ENCODE results near the gene LRRTM4. TPM values are rescaled to one million over a fixed set of nuclear protein-coding genes. Genes with fewer than 3 reads are reported as not detected.

LRRTM4 gene
- total RNA-seq, 4 donors from 2014 or later: 0.22 TPM; not detected in 3

DNA sequence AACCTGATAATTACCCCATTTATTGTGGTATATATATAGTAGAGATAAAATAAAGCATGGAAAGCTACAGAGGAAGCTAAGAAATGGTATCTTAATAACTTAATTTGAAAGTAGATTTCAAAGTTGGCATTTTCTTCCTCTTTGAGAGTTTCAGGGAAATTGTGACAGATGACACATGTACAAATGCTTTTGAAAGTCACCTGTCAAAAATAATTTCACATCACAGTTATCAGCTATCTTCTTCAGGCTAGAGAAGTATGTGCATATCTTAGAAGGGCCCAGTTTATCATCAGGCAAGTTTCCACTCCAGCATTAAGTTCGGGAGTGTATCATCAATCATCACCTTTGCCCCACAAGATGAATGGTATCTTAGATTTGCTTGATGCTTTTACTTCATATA lies 457.9 kb downstream of the LRRTM4 start:
- TF ChIP-seq, protein P1, sequence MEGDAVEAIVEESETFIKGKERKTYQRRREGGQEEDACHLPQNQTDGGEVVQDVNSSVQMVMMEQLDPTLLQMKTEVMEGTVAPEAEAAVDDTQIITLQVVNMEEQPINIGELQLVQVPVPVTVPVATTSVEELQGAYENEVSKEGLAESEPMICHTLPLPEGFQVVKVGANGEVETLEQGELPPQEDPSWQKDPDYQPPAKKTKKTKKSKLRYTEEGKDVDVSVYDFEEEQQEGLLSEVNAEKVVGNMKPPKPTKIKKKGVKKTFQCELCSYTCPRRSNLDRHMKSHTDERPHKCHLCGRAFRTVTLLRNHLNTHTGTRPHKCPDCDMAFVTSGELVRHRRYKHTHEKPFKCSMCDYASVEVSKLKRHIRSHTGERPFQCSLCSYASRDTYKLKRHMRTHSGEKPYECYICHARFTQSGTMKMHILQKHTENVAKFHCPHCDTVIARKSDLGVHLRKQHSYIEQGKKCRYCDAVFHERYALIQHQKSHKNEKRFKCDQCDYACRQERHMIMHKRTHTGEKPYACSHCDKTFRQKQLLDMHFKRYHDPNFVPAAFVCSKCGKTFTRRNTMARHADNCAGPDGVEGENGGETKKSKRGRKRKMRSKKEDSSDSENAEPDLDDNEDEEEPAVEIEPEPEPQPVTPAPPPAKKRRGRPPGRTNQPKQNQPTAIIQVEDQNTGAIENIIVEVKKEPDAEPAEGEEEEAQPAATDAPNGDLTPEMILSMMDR (IDR thresholded peaks at IDR 0.05; ENCODE audit: low read depth): no peak

DNA sequence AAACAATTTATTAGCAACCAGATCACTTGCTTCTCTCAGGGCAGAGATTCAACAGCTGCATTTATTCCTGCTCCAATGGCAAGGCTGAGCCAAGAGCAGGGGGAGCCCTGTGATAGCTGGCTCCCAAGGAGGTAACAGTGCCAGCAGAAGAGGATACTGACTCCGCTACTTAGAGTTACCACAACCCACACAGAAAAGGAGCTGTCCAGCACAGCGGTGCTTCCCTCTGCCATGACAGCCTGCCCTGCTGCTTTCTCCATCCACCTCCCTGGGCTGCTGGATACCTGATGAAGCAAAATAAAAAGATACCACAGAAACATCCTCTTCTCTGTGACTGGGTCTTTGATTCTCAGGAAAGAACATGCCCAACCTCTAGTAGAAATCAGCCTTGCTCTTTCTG lies 467.2 kb downstream of the LRRTM4 start:
- TF ChIP-seq, protein P1 (IDR thresholded peaks at IDR 0.05; ENCODE audit: low read depth): no peak

DNA sequence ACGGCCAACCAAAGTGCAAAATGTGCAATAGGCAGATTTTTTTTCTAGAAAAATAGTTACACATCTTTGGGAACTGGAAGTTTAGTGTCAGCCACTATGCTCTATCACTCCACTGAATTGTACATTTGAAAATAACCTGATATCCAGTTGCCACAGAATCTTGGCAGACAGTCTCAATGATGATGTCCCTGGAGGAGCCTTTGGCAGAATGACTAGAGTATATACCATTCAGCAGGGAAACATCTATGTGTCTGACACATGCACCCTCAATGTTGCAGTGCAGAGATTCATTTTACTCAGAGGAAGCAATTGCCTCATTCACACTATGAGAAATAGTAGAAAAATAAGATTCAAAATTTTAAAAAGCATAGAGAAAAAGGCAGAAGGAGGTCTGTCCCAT lies 475.8 kb downstream of the LRRTM4 start:
- TF ChIP-seq, protein P1 (IDR thresholded peaks at IDR 0.05; ENCODE audit: low read depth): no peak

DNA sequence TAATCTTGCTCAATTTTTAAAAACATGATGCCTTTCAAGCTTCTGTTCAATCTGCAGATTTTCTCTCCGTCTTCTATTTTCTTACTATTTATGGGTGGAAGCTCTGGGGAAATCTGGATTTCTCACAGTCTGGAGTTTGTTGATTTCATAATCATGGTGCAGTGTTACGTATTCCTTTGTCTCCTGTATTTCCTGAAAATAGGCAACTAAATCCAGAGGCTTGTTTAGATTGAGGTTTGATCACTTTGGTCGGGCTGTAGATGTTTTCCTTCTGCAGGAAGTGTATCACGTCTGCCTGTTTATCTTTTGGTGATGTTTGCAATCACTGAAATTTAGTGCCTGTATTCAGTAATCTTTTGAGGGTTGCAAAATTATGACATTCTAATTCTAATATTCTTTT lies 487.7 kb downstream of the LRRTM4 start:
- TF ChIP-seq, protein P1 (IDR thresholded peaks at IDR 0.05; ENCODE audit: low read depth): no peak

DNA sequence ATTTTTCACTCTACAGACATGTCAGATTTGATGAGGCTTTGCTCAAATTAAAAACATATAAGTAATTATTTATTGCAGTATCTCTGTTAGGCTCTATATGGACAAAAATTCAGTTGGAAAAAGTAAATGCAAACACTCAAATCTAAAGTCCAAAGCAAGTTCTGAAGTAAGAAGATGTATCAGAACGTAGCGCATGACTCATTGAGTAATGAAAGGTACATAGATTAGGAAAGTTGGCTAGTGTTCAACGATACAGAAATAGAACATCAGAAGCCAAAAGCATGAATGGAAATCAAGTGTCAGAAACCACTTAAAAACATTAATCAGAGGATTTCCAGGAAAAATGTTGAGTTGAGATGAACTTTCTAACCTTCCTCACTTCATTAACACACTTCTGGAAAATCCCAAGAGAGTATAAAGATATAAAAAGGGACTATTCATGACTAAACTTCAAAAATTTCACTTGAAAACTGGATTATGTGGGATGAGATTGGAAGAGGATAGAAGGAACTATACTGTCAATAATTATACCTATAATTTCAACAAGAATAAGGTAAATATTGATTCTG lies 494.1 kb downstream of the LRRTM4 start:
- TF ChIP-seq, protein P1 (IDR thresholded peaks at IDR 0.05; ENCODE audit: low read depth): no peak

DNA sequence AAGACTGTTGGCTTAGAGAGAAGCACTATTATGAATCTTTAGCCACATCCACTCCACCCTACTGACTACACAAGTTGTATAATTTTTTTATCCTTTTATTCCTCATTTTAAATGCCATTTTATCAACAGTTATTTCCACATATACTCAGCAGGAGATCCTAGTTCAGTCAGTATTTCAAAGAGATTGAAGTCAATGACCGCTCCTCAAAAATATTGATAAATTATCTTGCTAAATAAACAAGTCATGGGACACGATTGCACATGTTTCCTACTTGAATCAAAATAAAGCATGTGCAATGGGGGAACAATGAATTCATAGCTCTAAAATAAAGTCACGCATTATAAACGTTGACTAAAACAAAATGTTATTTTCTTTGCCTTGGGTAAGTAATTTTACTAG lies 496.5 kb downstream of the LRRTM4 start:
- TF ChIP-seq, protein P1 (IDR thresholded peaks at IDR 0.05; ENCODE audit: low read depth): no peak

DNA sequence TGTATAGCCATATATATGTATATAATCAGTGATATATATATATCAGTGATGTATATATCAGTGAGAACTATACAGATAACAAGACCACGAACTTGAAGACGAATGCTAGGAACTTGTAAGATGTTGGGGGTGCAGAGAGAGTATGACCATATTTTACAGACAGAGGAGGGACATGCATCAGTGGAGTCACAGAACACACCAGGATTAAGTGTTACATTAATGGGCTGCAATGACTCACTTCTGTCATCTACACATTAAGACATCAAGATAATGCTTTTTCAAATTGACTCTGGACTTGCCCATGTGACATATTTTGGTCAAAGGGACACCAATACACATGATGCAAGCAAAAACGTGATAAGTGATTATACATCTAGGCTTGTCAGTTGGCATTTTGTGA lies 501.0 kb downstream of the LRRTM4 start:
- TF ChIP-seq, protein P1 (IDR thresholded peaks at IDR 0.05; ENCODE audit: low read depth): no peak

Data from subcutaneous adipose tissue (tissue), 4 donors.